Stromal cell of bone marrow (primary cell): ENCODE results near the gene CAVIN2.
"Not testable (repeated sequence)": the region's sequence is repeated elsewhere in the genome, so short reads cannot be mapped to it uniquely, and the experiment has no call there.

Experiments used
- DNase-seq: peaks from one replicate; pipeline ENCODE4 v3.0.0-alpha.2; 2012; ENCODE audit warnings: low read depth

CAVIN2 gene

DNA sequence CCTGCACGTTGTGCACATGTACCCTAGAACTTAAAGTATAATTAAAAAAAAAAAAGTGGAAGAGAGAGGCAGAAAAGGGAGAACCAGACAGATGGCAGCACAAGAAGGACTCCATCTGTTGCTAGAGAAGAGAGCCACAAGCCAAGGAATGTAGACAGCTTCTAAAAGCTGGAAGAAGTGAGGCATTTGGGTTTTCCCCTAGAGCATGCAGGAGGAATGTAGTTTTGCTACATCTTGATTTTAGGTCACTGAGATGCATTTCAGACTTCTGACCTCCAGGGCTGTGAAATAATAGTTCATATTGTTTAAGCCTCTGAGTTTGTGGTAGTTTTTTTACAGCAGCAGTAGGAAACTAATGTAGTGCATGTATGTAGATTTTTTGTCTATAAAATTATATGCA lies 46.0 kb downstream of the CAVIN2 start:
- DNase-seq = no peak

DNA sequence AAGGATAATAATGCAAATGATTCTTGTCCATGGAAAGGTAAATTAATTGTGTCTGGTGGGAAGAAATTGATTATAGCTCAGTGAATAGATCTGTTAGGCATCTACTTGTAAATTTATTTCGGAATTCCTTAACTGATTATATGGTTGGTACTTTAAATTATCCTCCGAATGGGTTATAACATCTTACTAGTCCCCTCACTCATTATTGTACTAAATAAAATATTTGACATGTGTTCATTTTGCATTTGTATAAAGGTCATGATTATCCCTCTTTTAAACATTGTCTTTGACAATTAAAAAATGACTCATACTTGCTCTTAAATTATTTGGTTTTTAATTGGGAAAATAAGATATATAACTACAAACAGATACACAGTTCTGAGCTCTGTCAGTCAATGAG lies 47.4 kb downstream of the CAVIN2 start:
- no peak for DNase-seq

DNA sequence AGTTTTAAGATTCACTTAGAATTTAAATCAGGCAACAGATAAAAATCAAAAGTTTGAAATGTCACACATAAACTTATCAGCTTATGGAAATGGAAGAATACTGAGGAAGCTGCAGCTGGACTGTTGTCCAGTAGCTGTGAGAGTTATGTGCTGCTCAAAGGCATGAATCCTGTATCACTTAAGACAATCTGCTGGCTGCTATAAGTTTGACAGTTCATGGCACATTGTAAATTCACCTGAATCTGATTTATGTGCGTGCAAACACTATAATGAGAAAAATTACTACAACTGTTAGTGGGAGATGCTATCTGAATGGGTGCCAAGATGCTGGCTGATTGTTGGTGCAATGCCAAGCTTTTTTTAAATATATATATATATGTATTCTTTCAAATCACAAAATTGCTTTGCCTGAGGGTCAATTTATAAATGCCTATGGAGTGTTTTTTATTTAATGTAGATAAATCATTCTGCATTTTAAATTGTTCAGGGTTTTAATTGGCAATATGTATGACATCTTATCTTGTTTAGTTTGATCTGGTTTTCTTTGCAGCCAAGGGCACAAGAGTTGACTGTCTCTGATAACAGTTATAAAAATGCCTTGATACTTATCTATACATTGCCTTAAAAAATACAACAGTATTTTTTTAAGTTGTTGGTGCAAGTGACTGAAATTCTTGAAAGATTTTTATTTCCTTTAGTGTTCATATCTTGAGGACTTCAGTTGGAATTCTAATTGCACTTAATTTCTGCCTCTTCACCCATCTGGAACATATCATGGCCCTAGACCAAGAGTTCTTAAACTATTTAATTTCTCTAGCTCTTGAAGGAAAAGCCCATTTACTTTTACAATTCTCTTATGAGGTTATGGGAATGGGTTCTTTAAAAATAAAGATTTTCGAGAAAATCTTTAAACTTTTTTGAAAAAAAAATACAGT lies 48.7 kb downstream of the CAVIN2 start:
- DNase-seq = no peak

DNA sequence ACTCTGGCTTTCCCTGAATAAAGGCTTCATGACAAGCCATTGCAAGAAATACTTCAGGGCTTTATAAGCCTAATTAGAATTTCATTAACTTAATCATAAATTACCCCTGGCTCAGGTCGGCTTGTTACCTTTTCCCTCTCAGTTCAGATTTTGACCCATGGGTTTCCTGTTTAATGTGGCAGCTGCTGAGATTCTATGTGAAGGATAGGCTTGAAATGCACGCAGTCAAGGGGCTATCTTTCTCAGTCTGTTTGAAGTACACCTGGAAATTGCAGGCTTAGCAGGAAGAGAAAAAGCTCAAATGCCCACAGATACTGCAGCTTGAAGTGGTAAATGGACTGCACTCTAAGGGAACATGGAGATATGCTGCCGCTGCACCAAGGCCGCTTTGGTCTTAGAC lies 49.4 kb downstream of the CAVIN2 start:
- DNase-seq = no peak

DNA sequence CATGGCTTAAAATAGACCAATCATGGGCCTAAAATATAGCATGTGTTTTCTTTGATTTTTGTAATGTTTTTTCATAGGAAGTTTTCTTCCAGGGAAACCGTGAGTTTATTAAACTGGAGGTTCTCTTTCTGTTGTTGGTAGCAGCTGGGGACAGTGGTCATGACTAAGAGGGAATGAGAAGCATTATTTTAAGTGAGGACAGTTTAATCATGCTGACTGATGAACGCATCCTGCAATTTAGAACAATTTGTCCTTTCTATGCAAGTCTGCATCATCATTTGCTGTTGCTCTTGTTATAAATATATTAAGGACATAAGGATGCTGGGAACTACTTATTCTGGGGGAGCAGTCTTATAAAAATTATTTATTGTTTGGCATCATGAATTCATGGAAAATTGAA lies 51.2 kb downstream of the CAVIN2 start:
- no peak for DNase-seq

DNA sequence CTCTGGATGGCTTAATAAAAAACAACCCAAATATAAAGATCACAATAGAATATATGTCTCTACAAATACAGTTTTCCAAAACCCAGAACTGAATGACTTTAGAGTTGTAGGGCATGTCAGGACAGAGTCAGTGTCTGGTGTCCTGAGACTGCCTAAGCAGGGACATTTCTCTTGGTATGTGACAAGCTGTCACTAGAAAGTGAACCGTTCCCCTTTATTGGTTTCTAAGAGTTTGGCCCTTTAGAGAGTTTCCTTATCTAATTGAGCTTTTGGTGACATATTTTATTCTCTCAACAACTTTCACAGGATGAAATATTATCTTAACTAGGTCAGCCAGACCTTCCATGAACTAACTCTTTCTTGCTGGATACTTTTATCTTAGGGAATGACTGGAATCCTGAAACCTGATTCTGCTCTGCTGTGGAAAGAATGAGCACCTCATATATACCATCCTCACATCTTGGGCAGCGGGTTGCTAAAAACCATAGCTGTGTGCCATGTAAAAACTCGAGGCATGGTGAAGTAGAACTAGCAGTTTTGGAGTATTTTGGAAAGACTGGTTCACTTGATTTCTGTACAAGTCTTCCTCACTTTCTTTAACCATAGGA lies 54.8 kb downstream of the CAVIN2 start:
- DNase-seq = no peak

DNA sequence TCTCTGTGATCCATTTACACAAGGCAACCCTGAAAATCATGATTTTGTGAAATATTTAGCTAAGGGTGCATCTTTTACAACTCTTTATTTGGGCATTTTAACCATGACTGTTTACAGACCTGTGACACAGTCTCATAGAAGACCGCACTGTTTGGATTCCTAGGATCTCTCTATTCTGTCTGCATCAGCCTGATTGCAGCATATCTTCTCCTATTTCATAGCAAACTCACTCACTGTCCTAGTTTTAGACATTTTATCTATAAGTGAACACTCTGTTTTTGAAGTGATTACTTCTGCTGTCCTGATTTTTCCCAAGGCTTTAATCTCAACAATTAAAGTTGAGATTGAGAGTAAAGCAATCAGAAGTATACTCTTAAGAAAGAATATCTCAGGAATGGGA lies 56.2 kb downstream of the CAVIN2 start:
- no peak for DNase-seq

DNA sequence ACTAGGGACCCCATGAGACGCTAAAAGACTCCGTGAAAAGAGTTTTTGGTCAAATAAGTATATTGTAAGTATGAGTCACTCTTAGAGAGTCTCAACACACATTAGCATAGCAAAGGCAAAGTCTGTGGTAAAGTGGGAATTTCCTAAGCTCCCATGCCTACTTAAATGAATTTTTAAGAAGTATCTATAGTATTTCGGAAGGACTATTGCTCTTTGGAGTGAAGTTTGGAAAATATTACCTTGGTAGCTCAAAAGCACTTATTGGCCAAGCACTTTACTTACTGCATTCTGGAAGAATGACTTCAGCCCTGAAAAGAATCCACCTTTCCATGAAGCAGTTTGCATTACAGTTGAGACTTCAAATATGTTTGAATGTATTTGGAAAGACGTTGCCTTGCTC lies 57.1 kb downstream of the CAVIN2 start:
- no peak for DNase-seq

DNA sequence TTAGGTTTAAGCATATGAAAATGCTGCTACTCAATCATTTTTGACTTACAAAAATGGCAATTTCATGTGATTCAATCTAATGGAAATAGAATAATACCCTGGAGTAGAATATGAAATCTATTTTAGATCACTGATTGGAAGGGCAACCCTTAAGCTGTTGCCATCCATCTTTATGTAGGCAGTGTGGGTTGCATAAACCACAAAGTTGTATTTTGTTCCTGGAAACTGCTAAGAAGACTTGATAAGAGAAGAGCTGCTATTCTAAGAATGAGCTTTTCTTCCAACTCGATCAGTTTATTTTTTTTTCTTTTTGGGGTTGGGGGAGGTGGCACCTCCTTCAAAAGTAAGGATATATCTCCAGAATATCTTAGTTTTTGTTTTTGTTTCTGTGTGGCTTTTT lies 60.2 kb downstream of the CAVIN2 start:
- DNase-seq = no peak

DNA sequence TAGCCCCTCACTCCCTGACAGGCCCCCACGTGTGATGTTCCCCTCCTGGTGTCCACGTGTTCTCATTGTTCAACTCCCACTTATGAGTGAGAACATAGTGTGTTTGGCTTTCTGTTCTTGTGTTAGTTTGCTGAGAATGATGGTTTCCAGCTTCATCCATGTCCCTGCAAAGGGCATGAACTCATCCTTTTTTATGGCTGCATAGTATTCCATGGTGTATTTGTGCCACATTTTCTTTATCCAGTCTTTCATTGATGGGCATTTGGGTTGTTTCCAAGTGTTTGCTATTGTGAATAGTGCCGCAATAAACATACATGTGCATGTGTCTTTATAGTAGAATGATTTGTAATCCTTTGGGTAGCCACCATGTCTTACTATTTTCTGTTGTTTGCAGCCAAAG lies 61.2 kb downstream of the CAVIN2 start:
- not testable (repeated sequence) for DNase-seq
